ENCODE measurements around the gene HSD3B2.

Gene HSD3B2

DNA sequence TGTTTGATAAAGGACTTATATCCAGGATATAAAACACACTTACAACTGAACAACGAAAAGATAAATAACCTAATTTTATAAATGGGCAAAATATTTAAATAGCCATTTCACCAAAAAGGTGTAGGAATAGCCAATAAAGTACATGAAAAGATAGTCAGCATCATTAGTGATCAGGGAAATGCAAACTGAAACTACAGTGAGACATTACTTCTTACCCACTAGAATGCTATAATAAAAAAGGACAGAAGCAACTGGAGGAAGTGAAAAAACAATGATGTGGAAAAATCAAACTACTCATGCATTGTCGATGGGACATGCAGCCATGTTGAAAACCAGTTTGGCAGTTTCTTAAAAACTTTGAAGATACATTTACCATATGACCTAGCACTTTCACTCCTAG lies 48.6 kb downstream of the HSD3B2 start:
- DNase-seq (ENCODE audit: low spot score), result no peak

DNA sequence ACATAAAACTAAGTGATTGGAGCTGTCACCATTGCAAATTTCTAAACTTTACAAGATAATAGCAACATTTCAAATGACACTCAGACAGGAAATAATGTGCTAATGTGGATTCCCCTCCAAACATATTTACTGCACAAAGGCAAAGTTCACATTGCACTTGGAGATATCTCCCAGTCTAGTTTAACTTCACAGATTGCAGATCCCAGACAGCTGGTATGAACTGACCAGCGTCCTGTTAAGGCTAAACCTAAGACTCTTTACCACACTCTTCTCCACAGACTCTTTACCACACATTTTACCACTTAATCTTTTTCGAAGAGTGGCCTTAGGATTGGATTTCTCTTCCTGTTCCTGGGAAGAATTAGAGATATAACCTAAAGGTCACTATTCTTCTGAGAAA lies 51.5 kb downstream of the HSD3B2 start:
- no peak for DNase-seq (ENCODE audit: low spot score)

DNA sequence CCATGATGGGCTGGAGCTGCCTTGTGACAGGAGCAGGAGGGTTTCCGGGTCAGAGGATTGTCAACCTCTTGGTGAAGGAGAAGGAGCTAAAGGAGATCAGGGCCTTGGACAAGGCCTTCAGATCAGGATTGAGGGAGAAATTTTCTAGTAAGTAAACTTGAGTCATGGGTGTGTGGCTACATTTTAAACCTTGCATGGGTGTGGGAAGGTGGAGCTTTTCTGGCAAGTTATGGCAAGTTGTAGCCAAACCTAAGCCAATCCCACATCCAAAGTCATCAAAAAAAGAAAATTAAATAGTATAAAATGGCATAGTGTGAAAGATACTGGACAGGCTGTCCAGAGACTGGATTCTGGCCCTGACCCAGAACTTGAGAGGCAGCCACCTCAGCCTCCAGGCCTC lies 52.3 kb downstream of the HSD3B2 start:
- DNase-seq (ENCODE audit: low spot score), result no peak

DNA sequence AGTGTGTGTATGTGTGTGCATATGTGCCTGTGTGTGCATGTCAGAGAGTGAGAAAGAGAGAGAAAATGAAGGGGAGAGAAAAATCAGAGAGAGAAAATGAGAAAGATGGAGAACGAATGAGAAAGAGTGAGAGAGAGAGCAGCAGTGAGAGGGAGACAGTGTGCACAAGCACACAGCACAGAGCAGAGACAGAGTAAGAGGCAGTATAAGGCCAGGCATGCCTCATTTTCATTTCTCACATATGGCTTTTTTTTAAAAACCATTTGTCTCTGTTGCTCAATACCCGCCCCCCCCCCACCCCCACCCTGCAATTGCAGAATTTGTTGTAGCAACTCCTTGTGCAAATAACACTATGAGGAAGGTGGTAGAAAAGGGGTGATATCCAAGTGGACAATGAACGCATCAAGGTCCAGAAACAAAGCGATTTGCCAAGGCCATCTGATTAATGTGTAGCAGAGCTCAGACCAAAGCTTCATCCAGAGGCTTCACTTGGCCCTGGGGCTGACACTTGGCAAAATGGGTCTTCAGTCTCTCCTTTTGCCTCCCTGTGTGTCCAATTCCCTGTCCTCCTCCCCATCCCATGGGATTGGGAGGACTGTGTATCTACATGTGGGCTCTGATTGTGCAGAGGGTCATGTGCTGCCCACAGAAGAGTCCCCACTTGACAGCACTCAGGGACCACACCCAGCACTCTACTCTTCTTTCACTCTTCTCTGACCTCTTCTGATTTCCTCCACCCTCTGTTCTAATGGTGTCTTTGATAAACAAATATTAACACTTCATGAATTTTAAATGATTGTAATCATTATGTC lies 53.1 kb downstream of the HSD3B2 start:
- DNase-seq (ENCODE audit: low spot score), result no peak

DNA sequence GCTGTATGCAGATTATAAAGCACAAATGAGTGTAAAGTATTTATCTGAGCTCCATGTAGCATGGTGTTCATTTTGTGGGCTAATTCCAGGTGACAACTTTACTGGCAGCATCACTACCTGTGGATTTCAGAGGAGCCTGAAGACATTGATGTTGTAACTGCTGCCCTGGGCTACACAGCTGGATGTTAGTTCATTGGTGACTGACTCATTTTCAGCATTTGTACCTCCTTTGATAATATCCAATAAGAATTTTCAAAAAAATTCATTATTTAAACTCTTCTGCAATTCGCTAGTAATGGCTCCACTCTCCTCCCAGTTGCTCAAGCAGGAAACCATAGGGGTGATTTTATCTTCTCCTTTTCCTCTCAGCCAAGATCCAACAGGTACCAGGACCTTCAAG lies 54.8 kb downstream of the HSD3B2 start:
- no peak for DNase-seq (ENCODE audit: low spot score)

DNA sequence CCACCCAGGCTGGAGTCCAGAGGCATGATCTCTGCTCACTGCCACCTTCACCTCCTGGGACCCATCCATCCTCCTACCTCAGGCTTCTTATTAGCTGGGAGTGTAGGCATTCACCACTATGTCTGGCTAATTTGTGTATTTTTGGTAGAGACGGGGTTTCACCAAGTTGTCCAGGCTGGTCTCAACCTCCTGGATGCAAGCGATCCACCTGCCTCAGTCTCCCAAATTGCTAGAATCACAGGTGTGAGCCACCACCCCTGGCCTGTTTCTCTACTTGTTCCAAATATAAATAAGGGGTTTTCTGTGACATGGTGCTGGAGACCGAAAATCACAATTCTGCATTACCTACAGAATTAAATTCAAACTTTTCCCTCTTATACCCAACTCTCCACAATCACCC lies 55.4 kb downstream of the HSD3B2 start:
- no peak for DNase-seq (ENCODE audit: low spot score)

DNA sequence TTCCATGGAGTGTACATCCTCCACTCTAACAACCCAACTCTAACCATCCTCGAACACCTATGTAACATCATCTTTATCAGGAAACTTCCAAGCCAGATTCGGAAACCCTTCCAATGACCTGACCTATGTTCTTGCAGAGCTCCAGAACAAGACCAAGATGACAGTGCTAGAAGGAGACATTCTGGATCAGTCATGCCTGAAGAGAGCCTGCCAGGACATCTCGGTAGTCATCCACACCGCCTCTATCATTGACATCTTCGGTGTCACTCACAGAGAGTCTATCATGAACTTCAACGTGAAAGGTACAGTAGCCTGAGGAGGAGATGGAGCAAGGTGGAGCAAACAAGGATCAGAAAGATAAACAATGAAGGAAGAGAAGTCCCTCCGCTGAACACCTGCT lies 56.0 kb downstream of the HSD3B2 start:
- DNase-seq (ENCODE audit: low spot score), result no peak

DNA sequence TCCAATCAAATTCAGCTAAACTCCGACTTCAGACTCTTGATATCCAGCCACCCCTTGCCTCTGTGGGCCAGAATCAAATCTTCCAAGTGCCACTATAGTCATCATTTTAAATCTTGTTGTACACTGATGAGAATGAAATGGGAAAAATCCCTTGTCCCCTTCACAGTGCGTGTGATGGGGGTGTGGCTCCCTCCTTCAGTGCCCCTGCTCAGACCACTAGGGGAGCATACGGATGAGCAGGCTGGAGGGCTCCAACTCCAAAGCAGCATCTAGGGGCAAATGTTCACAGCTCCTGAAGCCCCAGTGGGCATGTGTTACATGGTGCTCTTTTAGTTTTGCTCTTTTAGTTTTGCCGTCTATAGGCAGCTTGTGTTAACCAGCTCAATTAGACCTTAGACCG lies 56.6 kb downstream of the HSD3B2 start:
- DNase-seq (ENCODE audit: low spot score), result no peak

DNA sequence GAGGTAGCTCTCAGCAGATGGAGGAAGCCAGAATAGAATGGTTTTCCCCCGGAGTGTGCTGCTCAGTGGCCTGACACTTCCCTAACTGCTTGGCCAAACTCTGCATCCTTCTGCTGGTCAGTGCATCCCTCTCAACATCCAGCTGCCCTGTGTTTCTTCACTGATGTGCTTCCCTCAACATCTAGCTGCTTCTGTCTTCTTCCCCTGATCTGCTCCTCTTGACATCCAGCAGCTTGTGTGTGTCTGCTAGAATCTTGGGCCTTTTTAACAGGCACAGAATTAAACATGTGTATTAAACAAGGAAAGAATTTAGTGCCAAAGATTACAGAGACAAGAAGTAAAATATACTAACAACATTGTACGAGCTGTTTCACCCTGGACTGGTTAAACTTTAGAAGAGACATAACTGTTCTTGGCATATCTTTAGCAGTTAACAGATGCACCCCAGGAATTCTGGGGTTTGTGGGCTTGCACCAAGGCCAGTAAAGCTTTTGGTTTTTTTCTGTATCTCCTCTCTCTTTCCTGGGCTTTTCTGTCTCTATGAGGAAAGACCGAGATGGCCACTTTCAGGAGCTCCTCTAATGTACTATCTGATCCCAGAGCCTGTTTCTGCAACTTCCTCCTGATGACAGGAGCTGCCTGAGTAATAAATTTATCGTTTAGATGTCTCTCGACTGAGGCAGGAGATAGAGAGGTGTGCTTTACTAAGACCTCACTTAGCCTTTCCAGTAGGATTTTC lies 57.3 kb downstream of the HSD3B2 start:
- no peak for DNase-seq (ENCODE audit: low spot score)

Measured in AG08396 (cell line).